AG04450 (cell line): ENCODE data around the gene IGSF6. TPM values are rescaled to one million over a fixed set of nuclear protein-coding genes. Genes with fewer than 3 reads are reported as not detected.
"Not testable (repeated sequence)": the region's sequence is repeated elsewhere in the genome, so short reads cannot be mapped to it uniquely, and the experiment has no call there.

Source experiments
- CTCF ChIA-PET: fragments of 300-600, 350-600 bp; formaldehyde crosslinking; extraction: SDS; loops from one replicate; lab custom pipeline; 2022; ENCODE audit warnings: antibody characterized with exemption, inconsistent platforms; lab: Charles Lee
- POLR2A ChIA-PET: fragments of 350-600 bp; formaldehyde crosslinking; extraction: SDS; loops from one replicate; lab custom pipeline; 2021; ENCODE audit warnings: antibody characterized with exemption, inconsistent platforms; lab: Yijun Ruan, JAX
- DNase-seq: peaks from one replicate; pipeline ENCODE4 v3.0.0-alpha.2; 2011; ENCODE audit warnings: low read depth, low spot score
- H3K27ac ChIP-seq: one replicate; pipeline ENCODE4 v1.5.1; 2012; ENCODE audit warnings: low read depth, low read length, control low read depth
- H3K27me3 ChIP-seq: one replicate; pipeline ENCODE4 v1.6.0; 2012; ENCODE audit warnings: low read length; ENCODE audit not compliant: control insufficient read depth, insufficient read depth
- H3K4me3 ChIP-seq: 2 replicates; pipeline ENCODE4 v1.5.1; 2011; ENCODE audit warnings: mild to moderate bottlenecking, low read depth, low read length, control low read depth
- H3K9me3 ChIP-seq: 2 replicates; pipeline ENCODE4 v1.5.1; 2012; ENCODE audit warnings: low read length; ENCODE audit not compliant: control insufficient read depth, insufficient read depth
- polyA plus RNA-seq: library from polyadenylated mRNA; depleted of rRNA; stranded (reverse); fragments of >200 nt; gene quantifications from 2 replicates; pipeline ENCODE4 v1.2.3, GENCODE V29; 2011
- TF ChIP-seq, protein P1 (sequence below): IDR thresholded peaks from 2 replicates; pipeline ENCODE4 v1.5.1; 2011; ENCODE audit warnings: low read depth, low read length, control low read depth, inconsistent platforms

Gene IGSF6
- polyA plus RNA-seq, 1 experiment, result not detected

DNA sequence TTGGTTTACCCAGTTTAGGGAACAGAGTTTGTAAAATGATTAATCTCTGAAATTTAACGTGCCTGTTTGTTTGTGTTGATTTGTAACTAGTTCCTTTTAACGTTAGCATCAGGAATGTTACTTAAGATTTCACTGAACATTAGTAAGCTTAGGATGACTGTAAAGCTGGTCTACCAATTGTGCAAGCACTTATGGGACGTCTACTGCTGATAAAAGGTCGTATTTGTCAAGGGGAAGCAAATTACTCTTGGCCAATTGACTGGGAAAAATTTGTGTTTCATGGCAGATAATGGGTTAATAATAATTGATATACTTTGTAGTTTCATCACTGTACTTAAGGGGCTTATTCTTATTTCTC lies 41.2 kb downstream of the IGSF6 start:
- no peak overlapping the region for H3K4me3 ChIP-seq
- no peaks in the 10 kb centered on the region for H3K9me3 ChIP-seq
- H3K27ac ChIP-seq, result no peak overlapping the region
- CTCF ChIA-PET, result interaction anchor here (0.7 to 3.0 kb wide), 4 partner anchors 17 to 46 kb away, joined by 3 to 20 read pairs (median 4); no protein-coding TSS in a partner anchor
- POLR2A ChIA-PET, result no interaction called here
- DNase-seq, result no peak
- TF ChIP-seq, protein P1, sequence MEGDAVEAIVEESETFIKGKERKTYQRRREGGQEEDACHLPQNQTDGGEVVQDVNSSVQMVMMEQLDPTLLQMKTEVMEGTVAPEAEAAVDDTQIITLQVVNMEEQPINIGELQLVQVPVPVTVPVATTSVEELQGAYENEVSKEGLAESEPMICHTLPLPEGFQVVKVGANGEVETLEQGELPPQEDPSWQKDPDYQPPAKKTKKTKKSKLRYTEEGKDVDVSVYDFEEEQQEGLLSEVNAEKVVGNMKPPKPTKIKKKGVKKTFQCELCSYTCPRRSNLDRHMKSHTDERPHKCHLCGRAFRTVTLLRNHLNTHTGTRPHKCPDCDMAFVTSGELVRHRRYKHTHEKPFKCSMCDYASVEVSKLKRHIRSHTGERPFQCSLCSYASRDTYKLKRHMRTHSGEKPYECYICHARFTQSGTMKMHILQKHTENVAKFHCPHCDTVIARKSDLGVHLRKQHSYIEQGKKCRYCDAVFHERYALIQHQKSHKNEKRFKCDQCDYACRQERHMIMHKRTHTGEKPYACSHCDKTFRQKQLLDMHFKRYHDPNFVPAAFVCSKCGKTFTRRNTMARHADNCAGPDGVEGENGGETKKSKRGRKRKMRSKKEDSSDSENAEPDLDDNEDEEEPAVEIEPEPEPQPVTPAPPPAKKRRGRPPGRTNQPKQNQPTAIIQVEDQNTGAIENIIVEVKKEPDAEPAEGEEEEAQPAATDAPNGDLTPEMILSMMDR, result no peak
- no peaks in the 10 kb centered on the region for H3K27me3 ChIP-seq

DNA sequence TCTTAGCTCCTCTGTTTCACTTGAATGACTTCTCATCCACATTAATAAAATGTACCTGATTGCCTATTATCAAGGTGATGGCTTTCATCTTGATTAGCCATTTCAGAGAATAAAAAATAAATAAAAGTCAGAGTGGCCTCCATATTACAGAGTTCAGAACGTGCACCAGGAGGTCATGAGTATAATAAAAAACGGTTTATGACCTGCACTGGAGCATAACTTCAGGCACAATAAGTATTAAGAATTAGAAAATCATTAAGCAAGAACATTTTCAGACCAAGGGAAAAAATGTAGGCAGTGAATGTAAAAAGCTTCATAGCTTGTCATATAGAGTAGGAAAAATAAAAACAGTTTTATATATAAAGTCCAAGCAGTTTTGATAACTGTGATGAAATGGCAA lies 41.6 kb downstream of the IGSF6 start:
- no peak overlapping the region for H3K4me3 ChIP-seq
- TF ChIP-seq, protein P1, result no peak
- H3K9me3 ChIP-seq, result no peaks in the 10 kb centered on the region
- no peak overlapping the region for H3K27ac ChIP-seq
- CTCF ChIA-PET, result interaction anchor here (0.7 to 3.0 kb wide), 3 partner anchors 16 to 47 kb away, joined by 3 to 20 read pairs (median 5); no protein-coding TSS in a partner anchor
- H3K27me3 ChIP-seq, result no peaks in the 10 kb centered on the region
- POLR2A ChIA-PET, result no interaction called here
- no peak for DNase-seq

DNA sequence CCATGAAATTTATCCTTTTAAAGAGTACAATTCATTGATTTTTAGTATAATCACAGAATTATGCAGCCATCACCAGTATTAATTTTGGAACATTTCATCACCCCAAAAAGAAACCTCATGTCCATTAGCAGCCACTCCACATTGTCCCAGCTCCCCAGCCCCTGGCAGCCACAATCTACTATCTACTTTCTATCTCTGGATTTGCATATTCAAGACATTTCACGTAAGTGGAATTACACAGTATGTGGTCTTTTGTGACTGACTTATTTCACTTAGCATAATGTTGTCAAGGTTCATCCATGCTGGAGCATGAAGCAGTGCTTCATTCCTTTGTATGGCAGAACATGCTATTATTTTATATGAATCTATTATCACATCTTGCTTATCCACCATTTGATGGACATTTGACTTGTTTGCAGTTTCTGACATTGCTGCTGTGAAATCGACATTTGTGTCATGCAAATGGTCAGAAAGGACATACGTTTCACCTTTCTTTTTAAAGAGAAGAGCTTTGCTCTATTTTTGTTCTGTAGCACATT lies 42.3 kb downstream of the IGSF6 start:
- Histone ChIP-seq H3K27ac (no peak overlapping the region), H3K4me3 (no peak overlapping the region), H3K27me3 (no peaks in the 10 kb centered on the region), H3K9me3 (no peaks in the 10 kb centered on the region)
- POLR2A ChIA-PET, result no interaction called here
- TF ChIP-seq, protein P1, result no peak
- DNase-seq, result no peak
- CTCF ChIA-PET, result interaction anchor here (1.3 to 3.0 kb wide), 2 partner anchors 31 to 48 kb away, joined by 5 to 20 read pairs; no protein-coding TSS in a partner anchor

DNA sequence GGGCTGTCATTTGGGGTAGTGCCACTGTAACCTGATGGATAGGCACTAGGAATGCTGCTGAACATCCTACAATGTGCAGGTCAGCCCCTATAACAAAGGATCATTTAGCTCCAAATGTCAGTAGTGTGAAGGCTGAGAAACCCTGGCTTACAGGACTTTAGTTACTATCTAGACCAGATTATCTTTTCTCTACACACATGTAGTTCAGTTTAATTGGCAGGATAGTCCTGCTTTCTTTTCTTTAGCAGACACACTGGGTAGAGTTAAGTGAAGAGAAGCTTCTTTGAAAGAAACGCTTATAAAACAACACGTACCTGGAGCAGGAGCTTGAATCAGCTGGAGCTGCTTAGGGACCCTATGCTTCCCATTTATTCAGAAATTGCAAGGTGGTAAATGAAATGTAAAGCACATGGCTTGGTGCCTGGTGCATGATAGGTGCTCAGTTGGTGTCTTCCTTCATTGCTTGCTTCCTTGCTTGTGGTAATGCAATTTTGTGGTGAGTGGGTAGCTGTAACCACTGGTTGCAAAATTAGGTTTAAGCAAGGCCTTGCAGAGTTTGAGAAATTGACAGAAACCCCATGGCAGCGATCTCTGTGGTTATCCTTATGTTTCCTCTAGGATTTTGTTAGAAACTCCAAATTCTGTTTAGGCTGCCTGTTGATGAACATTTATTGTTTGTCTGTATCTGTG lies 43.6 kb downstream of the IGSF6 start:
- ChIA-PET CTCF (interaction anchor here (2.1 kb wide), 1 partner anchor 48 kb away, joined by 16 read pairs; no protein-coding TSS in a partner anchor), POLR2A (no interaction called here)
- H3K27me3 ChIP-seq, result no peaks in the 10 kb centered on the region
- no peaks in the 10 kb centered on the region for H3K9me3 ChIP-seq
- H3K27ac ChIP-seq, result no peak overlapping the region
- TF ChIP-seq, protein P1, result no peak
- no peak for DNase-seq
- H3K4me3 ChIP-seq, result no peak overlapping the region

DNA sequence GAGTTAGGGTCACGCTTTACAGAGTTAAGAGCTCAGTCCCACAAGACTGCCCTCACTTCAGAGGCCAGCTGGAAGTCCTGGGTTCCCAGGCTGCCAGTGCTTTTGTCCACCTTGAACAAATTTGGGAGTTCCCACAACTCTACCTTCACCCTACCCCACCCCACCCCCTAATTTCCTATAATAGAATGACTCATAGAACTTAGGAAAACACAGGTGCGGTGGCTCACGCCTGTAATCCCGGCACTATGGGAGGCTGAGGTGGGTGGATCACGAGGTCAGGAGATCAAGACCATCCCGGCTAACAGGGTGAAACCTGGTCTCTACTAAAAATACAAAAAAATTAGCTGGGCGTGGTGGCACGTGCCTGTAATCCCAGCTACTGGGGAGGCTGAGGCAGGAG lies 46.6 kb downstream of the IGSF6 start:
- H3K4me3 ChIP-seq, H3K27ac ChIP-seq, POLR2A ChIA-PET, H3K27me3 ChIP-seq, DNase-seq, H3K9me3 ChIP-seq: not testable (repeated sequence)
- CTCF ChIA-PET, result interaction anchor here (1.5 to 4.0 kb wide), 3 partner anchors 35 to 103 kb away, joined by 4 to 27 read pairs (median 8); no protein-coding TSS in a partner anchor
